Ectodermal cell (in vitro differentiated cells): Measurements from ENCODE around the gene EBNA1BP2.
"Not testable (repeated sequence)": the region's sequence is repeated elsewhere in the genome, so short reads cannot be mapped to it uniquely, and the experiment has no call there.

Experiments used
- H3K27ac ChIP-seq: 2 replicates; pipeline ENCODE4 v1.7.0; 2013; ENCODE audit warnings: mild to moderate bottlenecking, low read depth, low read length; ENCODE audit not compliant: insufficient read depth, poor library complexity, severe bottlenecking
- H3K27me3 ChIP-seq: 2 replicates; pipeline ENCODE4 v1.7.0; 2013; ENCODE audit warnings: mild to moderate bottlenecking, low read length; ENCODE audit not compliant: insufficient read depth, control insufficient read depth, poor library complexity, severe bottlenecking
- H3K36me3 ChIP-seq: one replicate; pipeline ENCODE4 v1.7.0; 2013; ENCODE audit warnings: low read length; ENCODE audit not compliant: control insufficient read depth, insufficient read depth
- H3K4me1 ChIP-seq: one replicate; pipeline ENCODE4 v1.7.0; 2013; ENCODE audit warnings: low read length; ENCODE audit not compliant: control insufficient read depth, insufficient read depth
- H3K4me3 ChIP-seq: 2 replicates; pipeline ENCODE4 v1.7.0; 2013; ENCODE audit warnings: low read depth, low read length, control low read depth; ENCODE audit not compliant: insufficient read depth
- H3K9me3 ChIP-seq: 2 replicates; pipeline ENCODE4 v1.7.0; 2013; ENCODE audit warnings: mild to moderate bottlenecking, low read length, moderate library complexity; ENCODE audit not compliant: control insufficient read depth
- WGBS, 2 experiments: methylation state at CpG; one replicate each; pipeline ENCODE4 v1.1.7; 2013; ENCODE audit warnings: missing lambda C conversion rate in 2 of 2; 5-methylcytosine and 5-hydroxymethylcytosine counted together

Gene EBNA1BP2

DNA sequence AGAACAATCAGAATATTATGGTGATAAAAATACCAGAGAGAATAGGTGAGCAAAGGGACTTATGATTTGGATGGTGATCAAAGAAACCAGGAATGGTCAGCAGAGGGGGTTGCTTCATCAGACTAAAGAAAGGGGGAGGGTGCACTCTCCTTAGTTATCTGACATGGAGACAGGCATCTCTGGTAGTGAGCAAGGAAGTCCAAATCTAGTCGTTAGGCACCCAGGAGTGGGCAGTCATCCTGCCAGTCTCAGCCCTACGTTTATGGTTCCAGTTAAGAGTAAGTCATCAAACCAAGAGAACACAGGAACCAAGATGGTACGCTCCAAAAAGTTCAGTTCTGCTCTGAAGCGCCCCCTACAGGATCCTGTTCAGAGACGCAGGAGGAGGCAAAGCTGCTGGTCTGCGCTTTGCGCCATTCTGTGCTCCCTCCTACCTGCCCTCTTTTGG lies 28.6 kb downstream of the EBNA1BP2 start:
- 53 to 55% methylated on average over 7 of the region's 7 CpGs for WGBS, 2 experiments
- Histone ChIP-seq H3K36me3 (no peaks in the 10 kb centered on the region), H3K4me3 (no peak overlapping the region), H3K27ac (no peak overlapping the region), H3K4me1 (peaks cover 1% of the 10 kb centered on the region), H3K9me3 (no peaks in the 10 kb centered on the region), H3K27me3 (peaks cover under 1% of the 10 kb centered on the region)

GRCh38 chr1:43140583-43140982 lies 31.5 kb downstream of the EBNA1BP2 start:
- H3K27me3 ChIP-seq = no peaks in the 10 kb centered on the region
- H3K27ac ChIP-seq = no peak overlapping the region
- 95 to 97% methylated on average over 4 of the region's 4 CpGs for WGBS, 2 experiments
- no peaks in the 10 kb centered on the region for H3K9me3 ChIP-seq
- no peaks in the 10 kb centered on the region for H3K36me3 ChIP-seq
- no peak overlapping the region for H3K4me3 ChIP-seq
- no peaks in the 10 kb centered on the region for H3K4me1 ChIP-seq

DNA sequence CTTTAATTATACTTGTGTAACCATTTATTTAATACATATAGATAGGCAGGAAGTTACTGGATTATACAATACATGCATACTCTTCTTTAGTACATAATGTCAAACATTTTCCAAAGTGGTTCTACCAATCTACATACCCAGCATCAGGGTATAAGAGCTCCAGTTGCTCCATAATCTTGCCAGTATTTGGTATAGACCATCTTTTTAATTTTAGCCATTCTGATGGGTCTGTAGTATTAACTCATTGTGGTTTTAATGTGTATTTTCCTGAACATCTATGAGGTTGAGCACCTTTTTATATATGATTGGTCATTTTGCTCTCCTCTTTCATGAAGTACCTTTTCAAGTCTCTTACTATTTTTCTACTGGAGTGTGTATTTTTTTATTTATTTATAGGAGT lies 32.1 kb downstream of the EBNA1BP2 start:
- no peak overlapping the region for H3K4me3 ChIP-seq
- no peak overlapping the region for H3K27ac ChIP-seq
- no peaks in the 10 kb centered on the region for H3K27me3 ChIP-seq
- H3K4me1 ChIP-seq = no peaks in the 10 kb centered on the region
- H3K36me3 ChIP-seq = no peaks in the 10 kb centered on the region
- no peaks in the 10 kb centered on the region for H3K9me3 ChIP-seq

DNA sequence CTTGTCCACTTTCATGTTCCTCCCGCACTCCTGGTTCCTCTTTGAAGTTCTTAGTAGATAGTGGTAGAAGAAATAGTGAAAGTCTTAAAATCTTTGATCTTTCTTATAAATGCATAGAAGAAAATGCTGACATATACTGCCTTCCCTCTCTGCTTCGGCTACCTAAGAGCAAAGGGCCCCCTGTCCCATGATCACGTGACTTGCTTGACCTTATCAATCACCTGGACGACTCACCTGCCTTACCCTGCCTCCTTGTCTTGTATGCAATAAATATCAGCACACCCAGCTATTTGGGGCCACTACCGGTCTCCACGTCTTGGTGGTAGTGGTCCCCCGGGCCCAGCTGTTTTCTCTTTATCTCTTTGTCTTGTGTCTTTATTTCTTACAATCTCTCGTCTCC lies 32.8 kb downstream of the EBNA1BP2 start:
- H3K4me1 ChIP-seq, H3K4me3 ChIP-seq, H3K27ac ChIP-seq, H3K9me3 ChIP-seq, H3K36me3 ChIP-seq, H3K27me3 ChIP-seq: not testable (repeated sequence)
- 93 to 96% methylated on average over 8 of the region's 8 CpGs for WGBS, 2 experiments

- Histone ChIP-seq H3K9me3 (peaks cover 10% of the 10 kb centered on the region), H3K36me3 (no peaks in the 10 kb centered on the region), H3K4me3 (no peak overlapping the region), H3K27ac (no peak overlapping the region), H3K27me3 (no peaks in the 10 kb centered on the region), H3K4me1 (no peaks in the 10 kb centered on the region)
- WGBS, 2 experiments = 96% methylated on average over 6 to 7 of the region's 7 CpGs
Observed at GRCh38 chr1:43137445-43138052, 34.5 kb downstream of the EBNA1BP2 start.

- H3K27me3 ChIP-seq = no peaks in the 10 kb centered on the region
- H3K27ac ChIP-seq = no peak overlapping the region
- H3K9me3 ChIP-seq = peaks cover 11% of the 10 kb centered on the region
Observed at GRCh38 chr1:43135857-43136781, 36.0 kb downstream of the EBNA1BP2 start.

DNA sequence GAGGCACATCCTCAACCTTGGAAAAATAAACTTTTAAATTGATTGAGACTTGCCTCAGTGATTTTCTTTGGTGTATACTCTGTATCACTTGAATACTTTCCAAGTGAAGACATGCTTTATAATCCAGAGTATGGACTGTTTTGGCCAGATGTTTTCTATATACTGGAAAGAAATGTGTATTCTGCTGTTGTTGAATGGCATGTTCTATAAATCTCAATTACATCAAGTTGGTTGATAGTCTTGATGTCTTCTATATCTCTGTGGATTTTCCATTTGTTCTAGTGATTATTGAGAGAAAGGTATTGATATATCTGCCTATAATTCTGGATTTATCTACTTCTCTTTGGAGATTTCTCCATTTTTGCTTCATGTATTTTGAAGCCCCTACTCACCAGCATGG lies 37.5 kb downstream of the EBNA1BP2 start:
- no peaks in the 10 kb centered on the region for H3K4me1 ChIP-seq
- H3K27ac ChIP-seq = no peak overlapping the region
- peaks cover 11% of the 10 kb centered on the region for H3K9me3 ChIP-seq
- H3K36me3 ChIP-seq = no peaks in the 10 kb centered on the region
- H3K4me3 ChIP-seq = no peak overlapping the region
- no peaks in the 10 kb centered on the region for H3K27me3 ChIP-seq

More at GRCh38 chr1:43135857-43136781, 36.0 kb downstream of the EBNA1BP2 start:
- Histone ChIP-seq H3K36me3 (no peaks in the 10 kb centered on the region), H3K4me3 (no peak overlapping the region), H3K4me1 (no peaks in the 10 kb centered on the region)
- 93 to 94% methylated on average over 9 of the region's 9 CpGs for WGBS, 2 experiments

GRCh38 chr1:43134068-43134467 lies 38.0 kb downstream of the EBNA1BP2 start:
- Histone ChIP-seq H3K27me3 (no peaks in the 10 kb centered on the region), H3K27ac (no peak overlapping the region), H3K9me3 (peaks cover 11% of the 10 kb centered on the region), H3K4me1 (no peaks in the 10 kb centered on the region), H3K4me3 (no peak overlapping the region), H3K36me3 (no peaks in the 10 kb centered on the region)
- WGBS, 2 experiments = 85 to 95% methylated on average over 1 of the region's 1 CpG

GRCh38 chr1:43129426-43129825 lies 42.7 kb downstream of the EBNA1BP2 start:
- Histone ChIP-seq H3K27me3 (no peaks in the 10 kb centered on the region), H3K4me1 (no peaks in the 10 kb centered on the region), H3K9me3 (peaks cover 11% of the 10 kb centered on the region), H3K36me3 (no peaks in the 10 kb centered on the region), H3K4me3 (no peak overlapping the region), H3K27ac (no peak overlapping the region)
- 92 to 96% methylated on average over 5 of the region's 5 CpGs for WGBS, 2 experiments

- 87% methylated on average over 2 of the region's 3 CpGs; no CpG with 5 or more reads in 1 of the 2 experiments for WGBS, 2 experiments
- Histone ChIP-seq H3K4me1 (no peaks in the 10 kb centered on the region), H3K27me3 (no peaks in the 10 kb centered on the region), H3K9me3 (peaks cover 6% of the 10 kb centered on the region), H3K36me3 (no peaks in the 10 kb centered on the region), H3K4me3 (no peak overlapping the region), H3K27ac (no peak overlapping the region)
Observed at GRCh38 chr1:43128816-43129215, 43.3 kb downstream of the EBNA1BP2 start.
